ENCODE measurements around the gene IL22RA2.
"Not testable (repeated sequence)": the region's sequence is repeated elsewhere in the genome, so short reads cannot be mapped to it uniquely, and the experiment has no call there.

Gene IL22RA2

GRCh38 chr6:137173501-137173900 lies at the start of gene IL22RA2:
Gene IL22RA2 (minus strand): TSS chr6:137173644. CDS start chr6:137161749, 11,895 bp downstream.
- DNase-seq, result no peak

- DNase-seq, result no peak
Measured at GRCh38 chr6:137222381-137222780, 48.9 kb upstream of the IL22RA2 start.

GRCh38 chr6:137219664-137220252 lies 46.3 kb upstream of the IL22RA2 start:
- DNase-seq, result no peak

GRCh38 chr6:137218917-137219663 lies 45.6 kb upstream of the IL22RA2 start, which contains the start of gene IFNGR1:
Gene IFNGR1 (minus strand): TSS chr6:137219385. CDS start chr6:137219327, 58 bp downstream.
- peak; percentile 48 to 79 for DNase-seq

GRCh38 chr6:137218473-137218916 lies 45.1 kb upstream of the IL22RA2 start:
- DNase-seq, result peak; percentile 4 to 45

GRCh38 chr6:137217801-137218472 lies 44.5 kb upstream of the IL22RA2 start:
- no peak for DNase-seq

- no peak for DNase-seq
Measured at GRCh38 chr6:137216875-137217553, 43.6 kb upstream of the IL22RA2 start.

- DNase-seq, result no peak
Measured at GRCh38 chr6:137216106-137216505, 42.7 kb upstream of the IL22RA2 start.

GRCh38 chr6:137215630-137216029 lies 42.2 kb upstream of the IL22RA2 start:
- not testable (repeated sequence) for DNase-seq

- DNase-seq, result no peak
Measured at GRCh38 chr6:137214931-137215330, 41.5 kb upstream of the IL22RA2 start.

- no peak for DNase-seq
Measured at GRCh38 chr6:137213813-137214212, 40.4 kb upstream of the IL22RA2 start.

- no peak for DNase-seq
Measured at GRCh38 chr6:137213331-137213740, 39.9 kb upstream of the IL22RA2 start.

GRCh38 chr6:137211910-137212309 lies 38.5 kb upstream of the IL22RA2 start:
- DNase-seq, result no peak

- no peak for DNase-seq
Measured at GRCh38 chr6:137210903-137211302, 37.5 kb upstream of the IL22RA2 start.

GRCh38 chr6:137208279-137208678 lies 34.8 kb upstream of the IL22RA2 start:
- DNase-seq, result no peak

- not testable (repeated sequence) for DNase-seq
Measured at GRCh38 chr6:137207457-137207856, 34.0 kb upstream of the IL22RA2 start.

- no peak for DNase-seq
Measured at GRCh38 chr6:137206577-137206976, 33.1 kb upstream of the IL22RA2 start.

- no peak for DNase-seq
Measured at GRCh38 chr6:137203256-137203655, 29.8 kb upstream of the IL22RA2 start.

GRCh38 chr6:137202078-137202477 lies 28.6 kb upstream of the IL22RA2 start:
- DNase-seq, result no peak

GRCh38 chr6:137201006-137201405 lies 27.6 kb upstream of the IL22RA2 start:
- DNase-seq, result no peak

- DNase-seq, result no peak
Measured at GRCh38 chr6:137200288-137200687, 26.8 kb upstream of the IL22RA2 start.

GRCh38 chr6:137197684-137198645 lies 24.5 kb upstream of the IL22RA2 start:
- DNase-seq, result no peak
